WI38 (cell line): ENCODE measurements around the gene KDM4C.

Experiments used
- H3K4me3 ChIP-seq: 2 replicates; pipeline ENCODE4 v1.5.1; 2011; ENCODE audit warnings: low read depth, mild to moderate bottlenecking, control low read depth, low read length
- CTCF ChIP-seq: IDR thresholded peaks from 2 replicates; pipeline ENCODE4 v1.5.1; 2012; ENCODE audit warnings: low read depth, mild to moderate bottlenecking, control low read depth, low read length

The KDM4C gene

DNA sequence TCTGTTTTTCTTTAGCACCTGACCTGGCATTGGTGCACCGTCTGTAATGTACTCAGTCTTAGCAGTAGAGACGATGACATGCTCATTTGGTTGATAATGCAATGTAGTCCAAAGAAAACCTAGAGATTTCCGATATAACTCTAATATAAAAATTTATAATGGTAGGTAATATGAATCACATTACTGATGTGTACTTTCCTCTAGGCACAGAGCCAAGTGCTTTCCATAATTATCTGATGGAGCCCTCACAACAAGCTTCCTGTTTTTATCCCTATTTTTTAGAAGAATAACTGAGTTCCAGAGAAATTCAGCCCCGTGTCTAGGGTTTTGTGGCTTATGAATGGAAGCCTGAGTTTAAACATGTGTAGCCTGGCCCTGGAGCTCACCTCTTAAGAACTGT is 53.7 kb downstream of the KDM4C start:
- no peak overlapping the region for H3K4me3 ChIP-seq
- TF ChIP-seq CTCF: no peak

DNA sequence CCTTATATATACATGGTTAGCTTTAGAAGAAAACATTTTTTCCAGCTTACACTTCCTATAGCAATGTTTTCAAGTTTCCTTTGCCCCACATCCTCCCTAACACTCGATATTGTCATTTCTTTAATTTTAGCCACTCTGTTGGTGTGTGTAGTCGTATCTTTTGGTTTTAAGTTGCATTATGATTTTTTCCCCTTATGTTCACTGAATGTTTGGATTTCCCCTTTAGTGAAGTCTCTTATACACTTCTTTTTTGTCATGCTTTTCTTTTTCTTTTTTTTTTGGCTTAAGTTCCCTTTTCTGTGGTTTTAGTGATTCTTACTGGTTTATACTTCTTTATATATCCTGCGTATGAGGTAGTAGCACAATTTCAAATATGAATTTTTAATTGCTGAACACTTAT is 58.8 kb downstream of the KDM4C start:
- no peak overlapping the region for H3K4me3 ChIP-seq
- no peak for TF ChIP-seq CTCF

DNA sequence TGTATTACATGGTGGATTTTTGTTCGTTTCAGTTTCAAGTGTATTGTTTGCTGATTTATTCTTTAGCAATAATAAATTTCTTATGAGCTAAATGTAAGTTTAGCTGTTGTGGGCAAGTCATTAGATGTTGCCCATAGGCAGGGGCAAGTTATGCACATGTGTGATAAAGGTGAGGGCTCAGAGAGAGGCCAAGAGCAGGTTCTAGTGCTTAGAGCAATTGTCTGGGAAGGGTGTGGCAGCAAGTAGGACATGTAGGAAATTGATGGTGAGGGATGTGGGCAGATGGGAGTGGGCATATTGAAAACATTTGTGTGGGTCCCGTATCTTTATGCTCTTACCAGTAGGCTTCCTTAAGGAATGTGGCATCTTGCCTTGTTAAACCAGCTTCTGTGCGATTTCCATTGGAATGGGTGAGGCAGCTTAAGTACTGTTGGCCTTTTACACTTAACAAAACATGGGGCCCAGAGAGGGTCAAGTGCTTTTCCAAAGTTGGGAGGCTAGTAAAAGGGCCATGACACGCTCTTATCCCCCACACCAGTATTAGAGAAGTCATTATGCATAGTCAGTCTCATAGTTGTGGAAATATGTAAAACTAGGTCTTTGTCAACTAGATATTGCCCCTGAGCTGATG is 60.6 kb downstream of the KDM4C start:
- no peak overlapping the region for H3K4me3 ChIP-seq
- no peak for TF ChIP-seq CTCF

DNA sequence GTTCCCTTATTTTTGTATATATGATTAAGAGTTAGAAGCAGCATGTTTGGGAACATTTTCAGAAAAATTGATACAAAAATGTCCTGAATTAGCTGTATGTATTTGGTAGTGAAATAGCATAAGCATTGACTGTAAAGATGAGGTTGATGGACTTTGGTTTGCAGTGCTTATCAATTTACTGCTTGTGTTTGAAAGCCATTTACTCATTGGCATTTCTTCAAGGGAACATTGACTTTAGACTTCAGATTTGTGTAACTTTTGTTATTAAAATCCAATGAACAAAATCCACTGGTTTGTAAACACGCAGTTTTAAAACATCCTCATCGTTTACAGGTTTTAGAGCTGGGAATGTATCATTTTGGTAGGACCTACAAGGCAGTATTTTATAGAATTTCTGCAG is 61.3 kb downstream of the KDM4C start:
- TF ChIP-seq CTCF: no peak
- H3K4me3 ChIP-seq: no peak overlapping the region

- TF ChIP-seq CTCF: no peak
- H3K4me3 ChIP-seq: no peak overlapping the region
Measured at GRCh38 chr9:6819529-6819928, 61.8 kb downstream of the KDM4C start.

DNA sequence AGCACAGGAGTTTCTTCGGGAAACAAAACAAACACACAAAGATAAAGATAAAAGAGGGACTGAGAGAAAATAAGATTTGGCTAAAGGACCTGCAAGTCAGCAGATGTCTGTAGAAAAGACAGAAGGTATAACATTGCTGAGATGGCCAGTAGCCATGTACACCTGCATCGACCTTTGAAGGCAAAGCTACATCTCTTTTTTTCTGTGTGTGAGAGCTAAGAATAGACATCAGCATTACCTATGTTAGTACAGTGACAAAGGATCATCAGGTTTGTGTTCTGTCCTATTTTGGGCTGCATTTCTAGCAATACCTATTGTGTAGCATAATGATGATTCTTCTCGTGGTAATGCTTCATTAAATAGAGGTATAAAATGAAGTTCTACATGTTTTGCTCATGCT is 64.9 kb downstream of the KDM4C start:
- no peak for TF ChIP-seq CTCF
- H3K4me3 ChIP-seq: no peak overlapping the region

DNA sequence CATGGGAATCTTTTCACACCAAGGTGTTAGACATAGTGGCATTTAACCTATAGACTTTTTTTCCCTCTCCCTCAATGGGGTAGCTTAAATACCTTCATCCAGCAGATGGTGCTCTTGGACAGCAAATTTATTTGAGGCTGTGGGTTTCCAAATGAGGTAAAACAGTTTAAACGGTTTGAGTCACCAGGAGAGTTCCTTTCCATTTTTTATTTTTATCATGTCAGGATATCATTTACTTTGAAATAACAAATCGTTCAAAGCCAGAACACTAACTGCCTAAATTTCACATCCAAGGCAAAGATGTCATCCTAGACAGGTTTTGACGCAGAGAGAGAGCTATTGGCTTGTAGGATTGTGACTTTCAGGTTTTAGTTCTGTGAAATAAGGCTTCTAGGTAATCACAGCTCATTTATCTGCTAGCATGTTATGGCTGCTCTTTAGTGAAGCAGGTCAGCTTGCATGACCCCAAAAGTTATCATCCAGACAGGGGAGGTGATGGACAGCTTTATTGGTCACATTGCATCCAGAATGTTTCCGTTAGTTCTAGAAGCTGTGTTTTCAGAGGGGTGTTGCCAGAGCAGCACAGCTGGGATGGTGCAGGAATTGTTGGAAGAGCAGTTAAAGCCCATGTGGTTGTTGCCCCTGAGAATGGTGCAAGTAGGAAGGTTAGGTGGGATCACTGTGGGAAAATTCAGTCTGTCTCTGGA is 69.8 kb downstream of the KDM4C start:
- peak; percentile 45; the same call in 1 of the 2 replicates for TF ChIP-seq CTCF
- H3K4me3 ChIP-seq: no peak overlapping the region
